Mucosa of descending colon (tissue), 3 donors: ENCODE data around the gene THSD7B. TPM values are rescaled to one million over a fixed set of nuclear protein-coding genes. Genes with fewer than 3 reads are reported as not detected.

Experiments used
- ATAC-seq: fragments of 200-7000 bp; cut with Tn5 transposase; one replicate; pipeline ENCODE4 v1.9.1; 2020; ENCODE audit warnings: mild to moderate bottlenecking, moderate library complexity
- DNase-seq, 3 donors: peaks; one replicate each; pipeline ENCODE4 v3.0.0-alpha.2; 2020
- H3K36me3 ChIP-seq: fragments of 200-600 bp; one replicate; pipeline ENCODE4 v1.8.0; 2021; ENCODE audit warnings: low read depth, mild to moderate bottlenecking
- H3K4me1 ChIP-seq: fragments of 200-600 bp; one replicate; pipeline ENCODE4 v1.8.0; 2021; ENCODE audit warnings: low read depth, mild to moderate bottlenecking
- H3K4me3 ChIP-seq: fragments of 200-600 bp; one replicate; pipeline ENCODE4 v1.8.0; 2021; ENCODE audit warnings: mild to moderate bottlenecking
- H3K9me3 ChIP-seq: fragments of 200-600 bp; one replicate; pipeline ENCODE4 v1.8.0; 2021; ENCODE audit warnings: mild to moderate bottlenecking
- intact Hi-C, 2 donors: fragments of 100-400 bp; cut with DNase I in 1 of 2; cut with micrococcal nuclease in 1 of 2; formaldehyde crosslinking; loops; one replicate each; pipeline versions ENCODE4 v1.11.0 to v1.11.1; 2022; cut with DNase I, micrococcal nuclease
- total RNA-seq, 3 donors: library from RNA; stranded (reverse); fragmentation: NEBNext Ultra II Directional in 2 of 3; extraction: Animal tissue kit (Norgen Biotek cat#: 25700) in 2 of 3; gene quantifications; one replicate each; pipeline versions ENCODE4 v1.2.1 to v1.2.4, GENCODE V29; 2021 to 2023
- TF ChIP-seq, protein P1 (sequence below): fragments of 200-600 bp; IDR thresholded peaks from one replicate; pipeline ENCODE4 v1.8.0; 2022; ENCODE audit warnings: antibody characterized with exemption, mild to moderate bottlenecking
- donor health status: DM: no; HTN: no; CAD: no; lungs with moderate emphysema.
- donor health status: DM: no; HTN: no; CAD: no.
- donor health status: DM: no; HTN: yes; CAD: no.

The THSD7B gene
- total RNA-seq, 3 donors from 2014 or later = 0.85 TPM; not detected in 2

DNA sequence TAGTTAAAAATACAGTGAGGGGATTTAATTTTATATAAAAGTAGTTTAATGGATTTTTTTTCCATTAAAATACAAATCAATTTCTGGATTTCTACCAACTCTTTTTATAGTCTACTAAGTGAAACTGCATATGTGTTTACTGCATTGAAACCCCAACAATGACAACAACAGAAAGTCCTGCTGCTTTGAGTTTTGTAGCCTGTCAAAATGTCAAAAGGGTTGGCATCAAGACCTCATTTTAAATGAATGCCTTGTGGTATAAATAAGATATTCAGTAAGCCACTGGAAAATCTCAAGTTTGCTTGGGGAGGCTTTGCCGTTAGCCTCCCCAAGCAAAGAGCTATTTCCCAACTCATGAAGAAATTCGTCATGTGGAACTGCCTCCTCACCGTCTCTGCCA is 758.6 kb downstream of the THSD7B start:
- TF ChIP-seq, protein P1, sequence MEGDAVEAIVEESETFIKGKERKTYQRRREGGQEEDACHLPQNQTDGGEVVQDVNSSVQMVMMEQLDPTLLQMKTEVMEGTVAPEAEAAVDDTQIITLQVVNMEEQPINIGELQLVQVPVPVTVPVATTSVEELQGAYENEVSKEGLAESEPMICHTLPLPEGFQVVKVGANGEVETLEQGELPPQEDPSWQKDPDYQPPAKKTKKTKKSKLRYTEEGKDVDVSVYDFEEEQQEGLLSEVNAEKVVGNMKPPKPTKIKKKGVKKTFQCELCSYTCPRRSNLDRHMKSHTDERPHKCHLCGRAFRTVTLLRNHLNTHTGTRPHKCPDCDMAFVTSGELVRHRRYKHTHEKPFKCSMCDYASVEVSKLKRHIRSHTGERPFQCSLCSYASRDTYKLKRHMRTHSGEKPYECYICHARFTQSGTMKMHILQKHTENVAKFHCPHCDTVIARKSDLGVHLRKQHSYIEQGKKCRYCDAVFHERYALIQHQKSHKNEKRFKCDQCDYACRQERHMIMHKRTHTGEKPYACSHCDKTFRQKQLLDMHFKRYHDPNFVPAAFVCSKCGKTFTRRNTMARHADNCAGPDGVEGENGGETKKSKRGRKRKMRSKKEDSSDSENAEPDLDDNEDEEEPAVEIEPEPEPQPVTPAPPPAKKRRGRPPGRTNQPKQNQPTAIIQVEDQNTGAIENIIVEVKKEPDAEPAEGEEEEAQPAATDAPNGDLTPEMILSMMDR = no peak
- H3K4me1 ChIP-seq = no peaks in the 10 kb centered on the region
- ATAC-seq = no peak
- intact Hi-C loops = no loop called here
- H3K36me3 ChIP-seq = no peaks in the 10 kb centered on the region
- H3K9me3 ChIP-seq = no peaks in the 10 kb centered on the region
- DNase-seq = no peak
- H3K4me3 ChIP-seq = no peak overlapping the region

DNA sequence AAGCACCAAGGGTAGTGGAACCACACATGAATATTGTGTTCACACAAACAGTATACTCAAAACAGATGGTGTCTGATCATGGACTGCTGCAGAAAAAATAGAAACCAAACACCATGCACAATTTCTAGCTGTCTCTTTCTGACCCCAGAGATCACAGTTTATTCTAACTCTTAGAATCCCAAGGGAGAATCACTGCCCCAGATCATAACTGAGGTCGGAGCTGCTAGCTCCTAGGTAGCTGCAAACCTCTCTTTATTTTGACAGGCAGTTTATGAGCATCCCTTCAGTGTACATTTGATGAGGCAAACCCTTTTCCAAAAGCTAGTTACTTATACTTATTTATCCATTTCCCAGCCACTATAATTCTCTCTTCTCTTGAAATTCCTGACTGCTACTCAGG is 759.8 kb downstream of the THSD7B start:
- TF ChIP-seq, protein P1 = no peak
- ATAC-seq (no peak), DNase-seq (no peak)
- H3K9me3 ChIP-seq = no peaks in the 10 kb centered on the region
- no peaks in the 10 kb centered on the region for H3K4me1 ChIP-seq
- H3K4me3 ChIP-seq = no peak overlapping the region
- intact Hi-C loops = no loop called here
- H3K36me3 ChIP-seq = no peaks in the 10 kb centered on the region

DNA sequence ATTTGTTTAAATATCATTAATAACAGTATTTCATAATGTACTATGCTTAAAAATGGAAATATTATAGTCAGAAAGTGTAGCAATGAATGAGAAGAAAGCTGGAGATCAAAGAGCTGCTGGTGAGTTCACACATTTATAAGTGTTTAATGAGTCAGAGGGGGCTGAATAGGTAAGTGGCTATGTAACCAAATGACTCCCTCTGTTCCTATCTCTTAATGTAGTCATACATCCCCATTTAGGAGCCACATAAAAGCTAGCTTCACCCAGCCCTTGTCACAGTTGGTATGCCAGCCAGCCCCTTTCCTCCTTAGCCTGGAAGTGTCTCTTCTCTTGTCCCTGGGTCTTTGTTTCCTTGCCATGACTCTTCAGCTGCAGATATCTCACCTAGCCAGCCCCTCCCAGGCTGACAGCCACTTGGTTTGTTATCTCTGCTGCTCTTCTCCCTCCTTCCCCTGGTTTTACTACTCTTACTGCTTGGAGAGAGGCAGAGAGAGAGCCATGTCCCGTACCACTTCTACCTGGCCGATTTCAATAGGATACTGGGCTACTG is 760.4 kb downstream of the THSD7B start:
- ATAC-seq (no peak), DNase-seq (no peak)
- TF ChIP-seq, protein P1 = no peak

DNA sequence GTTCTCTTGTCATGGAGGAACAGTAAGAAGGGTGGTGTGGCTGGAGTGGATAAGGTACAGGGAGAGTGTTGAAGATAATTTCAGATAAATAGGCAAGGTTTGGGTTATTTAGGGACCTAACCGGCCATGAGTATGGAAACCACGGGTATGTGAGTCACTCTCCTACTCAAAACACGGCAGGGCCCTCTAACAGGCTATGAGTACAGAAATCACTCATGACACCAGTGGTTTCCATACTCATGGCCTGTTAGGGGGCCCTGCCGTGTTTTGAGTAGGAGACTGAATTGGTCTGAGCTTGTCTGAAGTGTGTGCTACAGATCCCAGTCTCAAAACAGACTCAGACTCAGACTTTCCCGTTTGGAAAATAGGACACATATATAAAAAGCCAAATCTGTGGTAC is 770.6 kb downstream of the THSD7B start:
- intact Hi-C loops = no loop called here
- DNase-seq = no peak
- no peak overlapping the region for H3K4me3 ChIP-seq
- H3K4me1 ChIP-seq = no peaks in the 10 kb centered on the region
- no peaks in the 10 kb centered on the region for H3K9me3 ChIP-seq
- no peaks in the 10 kb centered on the region for H3K36me3 ChIP-seq
- TF ChIP-seq, protein P1 = no peak
- no peak for ATAC-seq

More for the DNA sequence above, 760.4 kb downstream of the THSD7B start:
- H3K4me1 ChIP-seq = no peaks in the 10 kb centered on the region
- intact Hi-C loops = no loop called here
- no peaks in the 10 kb centered on the region for H3K36me3 ChIP-seq
- H3K4me3 ChIP-seq = no peak overlapping the region
- no peaks in the 10 kb centered on the region for H3K9me3 ChIP-seq

DNA sequence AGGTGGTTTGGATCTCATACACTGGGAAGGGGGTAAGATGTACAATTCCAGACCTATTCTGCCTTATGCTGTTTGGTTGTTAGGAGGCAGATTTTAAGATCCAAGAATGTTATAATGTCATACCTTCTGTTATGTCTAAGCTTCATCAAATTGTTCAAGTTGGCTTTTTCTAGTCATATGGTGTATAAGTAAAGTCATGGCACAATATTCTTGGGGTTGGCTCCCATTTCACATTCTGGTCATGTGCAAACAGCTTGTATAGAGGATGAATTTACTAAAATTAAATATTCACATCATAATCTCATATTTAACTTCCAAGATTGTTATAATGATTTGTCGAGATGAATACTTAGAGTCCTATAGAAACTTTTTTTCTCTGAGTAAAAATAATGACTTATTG is 774.0 kb downstream of the THSD7B start:
- DNase-seq (no peak), ATAC-seq (no peak)
- Histone ChIP-seq H3K36me3 (no peaks in the 10 kb centered on the region), H3K4me3 (no peak overlapping the region), H3K4me1 (no peaks in the 10 kb centered on the region), H3K9me3 (no peaks in the 10 kb centered on the region)
- TF ChIP-seq, protein P1 = no peak
- intact Hi-C loops = no loop called here

DNA sequence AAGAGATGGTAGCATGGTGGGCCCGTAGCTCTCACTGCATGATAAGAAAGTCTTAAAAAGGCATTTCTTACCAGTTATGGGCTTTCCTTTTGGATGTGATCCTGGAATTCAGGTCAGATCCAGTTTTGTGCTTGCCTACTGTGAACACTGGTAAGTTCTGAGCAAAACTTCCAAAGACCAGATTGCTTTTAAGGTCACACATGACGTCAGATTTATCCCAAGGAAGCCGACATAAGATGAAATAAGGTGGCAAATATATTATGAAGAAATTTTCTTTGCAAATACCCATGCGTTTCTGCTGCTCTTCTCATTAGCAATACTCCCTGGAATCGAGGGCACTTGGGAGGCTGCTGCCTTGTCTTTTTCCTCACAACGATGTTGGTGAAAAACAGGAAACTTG is 782.5 kb downstream of the THSD7B start:
- Histone ChIP-seq H3K4me1 (no peaks in the 10 kb centered on the region), H3K9me3 (no peaks in the 10 kb centered on the region), H3K36me3 (no peaks in the 10 kb centered on the region), H3K4me3 (no peak overlapping the region)
- TF ChIP-seq, protein P1 = no peak
- ATAC-seq (no peak), DNase-seq (no peak)
- intact Hi-C loops = no loop called here
